GM23338 (cell line): Measurements from ENCODE around the gene ALB. TPM values are rescaled to one million over a fixed set of nuclear protein-coding genes. Genes with fewer than 3 reads are reported as not detected.

Experiments used
- ATAC-seq: fragments of 200-7000 bp; cut with Tn5 transposase; 3 replicates; pipeline ENCODE4 v1.9.1; 2020
- DNase-seq: peaks from one replicate; pipeline ENCODE4 v3.0.0-alpha.2; 2015; ENCODE audit warnings: low spot score
- H2AFZ ChIP-seq: fragments of 200-600 bp; sonication (generic); 2 replicates; pipeline ENCODE4 v1.8.0; 2016; ENCODE audit warnings: antibody characterized with exemption, mild to moderate bottlenecking, moderate library complexity
- H3F3A ChIP-seq: fragments of 200-600 bp; sonication (generic); replicated peaks from 2 replicates; pipeline ENCODE4 v1.8.0; 2017; ENCODE audit warnings: antibody characterized with exemption, mixed run types, low read depth
- H3K27ac ChIP-seq: fragments of 200-600 bp; sonication (generic); 2 replicates; pipeline ENCODE4 v1.6.1; 2016; ENCODE audit warnings: low read depth
- H3K27me3 ChIP-seq: fragments of 200-600 bp; sonication (generic); 2 replicates; pipeline ENCODE4 v1.8.0; 2016; ENCODE audit warnings: mild to moderate bottlenecking, mixed run types, moderate library complexity; ENCODE audit not compliant: insufficient read depth
- H3K36me3 ChIP-seq: fragments of 200-600 bp; sonication (generic); 2 replicates; pipeline ENCODE4 v1.8.0; 2016; ENCODE audit warnings: mild to moderate bottlenecking; ENCODE audit not compliant: insufficient read depth
- H3K4me1 ChIP-seq: fragments of 200-600 bp; sonication (generic); 2 replicates; pipeline ENCODE4 v1.8.0; 2016; ENCODE audit warnings: mild to moderate bottlenecking, moderate library complexity; ENCODE audit not compliant: insufficient read depth
- H3K4me2 ChIP-seq: fragments of 200-600 bp; sonication (generic); 2 replicates; pipeline ENCODE4 v1.7.1; 2017; ENCODE audit warnings: mixed run types
- H3K4me3 ChIP-seq: fragments of 200-600 bp; sonication (generic); 2 replicates; pipeline ENCODE4 v1.6.1; 2016; ENCODE audit warnings: mixed run types
- H3K79me2 ChIP-seq: fragments of 200-600 bp; sonication (generic); replicated peaks from 2 replicates; pipeline ENCODE4 v1.8.0; 2017; ENCODE audit warnings: mild to moderate bottlenecking; ENCODE audit not compliant: insufficient read depth
- H3K9me2 ChIP-seq: fragments of 200-600 bp; sonication (generic); 2 replicates; pipeline ENCODE4 v1.8.0; 2017; ENCODE audit not compliant: insufficient read depth
- H4K20me1 ChIP-seq: fragments of 200-600 bp; sonication (generic); replicated peaks from 2 replicates; pipeline ENCODE4 v1.8.0; 2017; ENCODE audit warnings: mild to moderate bottlenecking; ENCODE audit not compliant: insufficient read depth
- H3K27ac Mint-ChIP-seq: 2 replicates; pipeline ENCODE4 v1.8.0; 2020; ENCODE audit warnings: inconsistent platforms, mild to moderate bottlenecking, moderate library complexity, mixed read lengths
- H3K27me3 Mint-ChIP-seq: 3 replicates; pipeline ENCODE4 v1.8.0; 2022; ENCODE audit warnings: low read depth, mild to moderate bottlenecking, moderate library complexity, mixed read lengths, inconsistent platforms; ENCODE audit not compliant: insufficient read depth, poor library complexity
- H3K36me3 Mint-ChIP-seq: 3 replicates; pipeline ENCODE4 v1.8.0; 2021; ENCODE audit warnings: low read depth, mild to moderate bottlenecking, inconsistent platforms, moderate library complexity, mixed read lengths
- H3K4me1 Mint-ChIP-seq: 3 replicates; pipeline ENCODE4 v1.8.0; 2020; ENCODE audit warnings: mild to moderate bottlenecking, inconsistent platforms, mixed read lengths
- H3K4me3 Mint-ChIP-seq: 3 replicates; pipeline ENCODE4 v1.8.0; 2021; ENCODE audit warnings: moderate library complexity, mild to moderate bottlenecking, inconsistent platforms, mixed read lengths
- H3K9me3 Mint-ChIP-seq: 3 replicates; pipeline ENCODE4 v1.8.0; 2020; ENCODE audit warnings: moderate library complexity, mild to moderate bottlenecking, inconsistent platforms, mixed read lengths
- EZH2phosphoT487 ChIP-seq: fragments of 200-600 bp; sonication (generic); IDR thresholded peaks from one replicate; pipeline ENCODE4 v1.8.1; 2018; ENCODE audit warnings: antibody characterized with exemption; ENCODE audit not compliant: unreplicated experiment
- JUNB ChIP-seq: IDR thresholded peaks from one replicate; pipeline ENCODE4 v1.6.1; 2016; ENCODE audit warnings: antibody characterized with exemption; ENCODE audit not compliant: unreplicated experiment
- NANOG ChIP-seq: IDR thresholded peaks from 2 replicates; pipeline ENCODE4 v1.6.1; 2016; ENCODE audit warnings: antibody characterized with exemption, borderline replicate concordance
- POLR2AphosphoS5 ChIP-seq: IDR thresholded peaks from 2 replicates; pipeline ENCODE4 v1.6.1; 2016; ENCODE audit warnings: antibody characterized with exemption, low read depth
- REST ChIP-seq: IDR thresholded peaks from one replicate; pipeline ENCODE4 v1.6.1; 2018; ENCODE audit warnings: antibody characterized with exemption; ENCODE audit not compliant: unreplicated experiment
- ZNF114 ChIP-seq: fragments of 250-450 bp; sonication (Bioruptor Pico); IDR thresholded peaks from 2 replicates; pipeline ENCODE4 v1.5.0; 2020; ENCODE audit warnings: mild to moderate bottlenecking, moderate library complexity
- ZNF331 ChIP-seq: fragments of 250-450 bp; sonication (Bioruptor Pico); IDR thresholded peaks from 2 replicates; pipeline ENCODE4 v1.5.0; 2020; ENCODE audit warnings: low read depth, mild to moderate bottlenecking, moderate library complexity
- polyA plus RNA-seq: library from polyadenylated mRNA; unstranded; fragments of >200 nt; fragmentation: Nextera tagmentation; extraction: Ambion mirVana; gene quantifications from 2 replicates; pipeline ENCODE4 v1.2.1, GENCODE V29; 2016
- total RNA-seq: library from RNA; depleted of rRNA; stranded (reverse); fragments of >200 nt; shearing (Covaris generic); gene quantifications from 2 replicates; pipeline ENCODE4 v1.2.3, GENCODE V29; 2014
- TF ChIP-seq, protein P1 (sequence below), 2 experiments: fragments of 200-600 bp in 1 of 2; sonication (generic) in 1 of 2; conservative IDR thresholded peaks; 2 replicates each; pipeline versions ENCODE4 v1.5.1 to v1.6.1; 2016 to 2017; ENCODE audit warnings: antibody characterized with exemption in 2 of 2, low read depth in 2 of 2, mild to moderate bottlenecking in 2 of 2, moderate library complexity in 1 of 2

The ALB gene
- total and polyA plus RNA-seq, 2 experiments from 2014 or later, result not detected

DNA sequence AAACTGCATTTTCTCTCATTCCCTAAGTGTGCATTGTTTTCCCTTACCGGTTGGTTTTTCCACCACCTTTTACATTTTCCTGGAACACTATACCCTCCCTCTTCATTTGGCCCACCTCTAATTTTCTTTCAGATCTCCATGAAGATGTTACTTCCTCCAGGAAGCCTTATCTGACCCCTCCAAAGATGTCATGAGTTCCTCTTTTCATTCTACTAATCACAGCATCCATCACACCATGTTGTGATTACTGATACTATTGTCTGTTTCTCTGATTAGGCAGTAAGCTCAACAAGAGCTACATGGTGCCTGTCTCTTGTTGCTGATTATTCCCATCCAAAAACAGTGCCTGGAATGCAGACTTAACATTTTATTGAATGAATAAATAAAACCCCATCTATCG, 29.1 kb downstream of the ALB start:
- H2AFZ ChIP-seq, result peak overlapping the region; percentile 19; the same call in 1 of the 2 replicates
- H3K9me3 Mint-ChIP-seq, result no peaks in the 10 kb centered on the region
- H3K36me3 Mint-ChIP-seq, result no peaks in the 10 kb centered on the region
- no peak overlapping the region for H3K27ac Mint-ChIP-seq
- H3K4me1 Mint-ChIP-seq, result no peaks in the 10 kb centered on the region
- no peaks in the 10 kb centered on the region for H3K4me1 ChIP-seq
- no peaks in the 10 kb centered on the region for H3K27me3 Mint-ChIP-seq
- no peaks in the 10 kb centered on the region for H3F3A ChIP-seq
- no peak overlapping the region for H3K4me3 Mint-ChIP-seq
- no peaks in the 10 kb centered on the region for H3K36me3 ChIP-seq
- no peaks in the 10 kb centered on the region for H3K9me2 ChIP-seq
- ATAC-seq (no peak), DNase-seq (no peak)
- H3K4me3 ChIP-seq, result no peak overlapping the region
- no peaks in the 10 kb centered on the region for H3K79me2 ChIP-seq
- H3K27ac ChIP-seq, result no peak overlapping the region
- no peaks in the 10 kb centered on the region for H4K20me1 ChIP-seq
- no peak for TF ChIP-seq NANOG
- no peak for TF ChIP-seq POLR2AphosphoS5
- TF ChIP-seq EZH2phosphoT487, result no peak
- no peak overlapping the region for H3K4me2 ChIP-seq
- no peaks in the 10 kb centered on the region for H3K27me3 ChIP-seq

DNA sequence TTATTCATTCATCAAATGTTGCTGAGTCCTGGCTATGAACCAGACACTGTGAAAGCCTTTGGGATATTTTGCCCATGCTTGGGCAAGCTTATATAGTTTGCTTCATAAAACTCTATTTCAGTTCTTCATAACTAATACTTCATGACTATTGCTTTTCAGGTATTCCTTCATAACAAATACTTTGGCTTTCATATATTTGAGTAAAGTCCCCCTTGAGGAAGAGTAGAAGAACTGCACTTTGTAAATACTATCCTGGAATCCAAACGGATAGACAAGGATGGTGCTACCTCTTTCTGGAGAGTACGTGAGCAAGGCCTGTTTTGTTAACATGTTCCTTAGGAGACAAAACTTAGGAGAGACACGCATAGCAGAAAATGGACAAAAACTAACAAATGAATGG, 30.2 kb downstream of the ALB start:
- no peaks in the 10 kb centered on the region for H3K79me2 ChIP-seq
- no peak overlapping the region for H3K4me3 ChIP-seq
- no peaks in the 10 kb centered on the region for H3K36me3 ChIP-seq
- no peak overlapping the region for H3K27ac ChIP-seq
- Mint-ChIP-seq H3K4me3 (no peak overlapping the region), H3K27me3 (no peaks in the 10 kb centered on the region), H3K9me3 (no peaks in the 10 kb centered on the region), H3K4me1 (no peaks in the 10 kb centered on the region), H3K27ac (no peak overlapping the region), H3K36me3 (no peaks in the 10 kb centered on the region)
- H2AFZ ChIP-seq, result no peak overlapping the region
- no peak overlapping the region for H3K4me2 ChIP-seq
- H3K4me1 ChIP-seq, result no peaks in the 10 kb centered on the region
- no peaks in the 10 kb centered on the region for H3K27me3 ChIP-seq
- ATAC-seq (peak; percentile 70), DNase-seq (peak; percentile 65)
- H3F3A ChIP-seq, result no peaks in the 10 kb centered on the region
- no peak for TF ChIP-seq REST
- TF ChIP-seq, protein P1, sequence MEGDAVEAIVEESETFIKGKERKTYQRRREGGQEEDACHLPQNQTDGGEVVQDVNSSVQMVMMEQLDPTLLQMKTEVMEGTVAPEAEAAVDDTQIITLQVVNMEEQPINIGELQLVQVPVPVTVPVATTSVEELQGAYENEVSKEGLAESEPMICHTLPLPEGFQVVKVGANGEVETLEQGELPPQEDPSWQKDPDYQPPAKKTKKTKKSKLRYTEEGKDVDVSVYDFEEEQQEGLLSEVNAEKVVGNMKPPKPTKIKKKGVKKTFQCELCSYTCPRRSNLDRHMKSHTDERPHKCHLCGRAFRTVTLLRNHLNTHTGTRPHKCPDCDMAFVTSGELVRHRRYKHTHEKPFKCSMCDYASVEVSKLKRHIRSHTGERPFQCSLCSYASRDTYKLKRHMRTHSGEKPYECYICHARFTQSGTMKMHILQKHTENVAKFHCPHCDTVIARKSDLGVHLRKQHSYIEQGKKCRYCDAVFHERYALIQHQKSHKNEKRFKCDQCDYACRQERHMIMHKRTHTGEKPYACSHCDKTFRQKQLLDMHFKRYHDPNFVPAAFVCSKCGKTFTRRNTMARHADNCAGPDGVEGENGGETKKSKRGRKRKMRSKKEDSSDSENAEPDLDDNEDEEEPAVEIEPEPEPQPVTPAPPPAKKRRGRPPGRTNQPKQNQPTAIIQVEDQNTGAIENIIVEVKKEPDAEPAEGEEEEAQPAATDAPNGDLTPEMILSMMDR (conservative IDR thresholded peaks at IDR 0.05; ENCODE audit: low read depth in 2 of 2), result peak in 1 of 2 experiments; percentile 65
- no peaks in the 10 kb centered on the region for H4K20me1 ChIP-seq
- no peaks in the 10 kb centered on the region for H3K9me2 ChIP-seq

- Mint-ChIP-seq H3K4me3 (no peak within 1 kb of the TSS), H3K36me3 (no peaks in the 10 kb centered on the region), H3K27me3 (no peaks in the 10 kb centered on the region), H3K4me1 (no peaks in the 10 kb centered on the region), H3K9me3 (no peaks in the 10 kb centered on the region), H3K27ac (no peak within 1 kb of the TSS)
- Histone ChIP-seq H3K79me2 (no peaks in the 10 kb centered on the region), H3K36me3 (no peaks in the 10 kb centered on the region), H2AFZ (no peak within 1 kb of the TSS), H3K27ac (no peak within 1 kb of the TSS), H3F3A (no peaks in the 10 kb centered on the region), H3K4me1 (no peaks in the 10 kb centered on the region), H3K9me2 (no peaks in the 10 kb centered on the region), H4K20me1 (no peaks in the 10 kb centered on the region), H3K27me3 (no peaks in the 10 kb centered on the region), H3K4me2 (no peak within 1 kb of the TSS), H3K4me3 (no peak within 1 kb of the TSS)
- DNase-seq (no peak), ATAC-seq (no peak)
- TF ChIP-seq ZNF331 (CRISPR knock-in tag) (no peak), ZNF114 (no peak), NANOG (no peak), JUNB (no peak), REST (no peak), EZH2phosphoT487 (no peak)
- TF ChIP-seq, protein P1 (conservative IDR thresholded peaks at IDR 0.05; ENCODE audit: low read depth in 2 of 2), result no peak
Observed at GRCh38 chr4:73435984-73436383, 31.9 kb downstream of the ALB start, which contains the start of gene AFP. Gene AFP (plus strand): TSS chr4:73436221. CDS start chr4:73436263, 42 bp downstream.
